Caco-2 (cell line): Measurements from ENCODE around the gene KNDC1. TPM values are rescaled to one million over a fixed set of nuclear protein-coding genes. Genes with fewer than 3 reads are reported as not detected.
A peak's percentile ranks its signal among the peaks of the same experiment; 100 is the strongest.
"Not testable (repeated sequence)": the region's sequence is repeated elsewhere in the genome, so short reads cannot be mapped to it uniquely, and the experiment has no call there.

Source experiments
- Bru-seq: library from RNA; stranded (reverse); fragments of 400-500 nt; gene quantifications from one replicate; lab custom pipeline; 2021; lab: Mats Ljungman, UMichigan
- BruChase-seq, 2 experiments: library from RNA; stranded (reverse); fragments of 400-500 nt; gene quantifications; one replicate each; lab custom pipeline; 2021; lab: Mats Ljungman, UMichigan
- BruUV-seq: library from RNA; stranded (reverse); fragments of 400-500 nt; replicated peaks from 2 replicates; lab custom pipeline; 2021; lab: Mats Ljungman, UMichigan
- CTCF ChIA-PET: fragments of 300-600 bp; sonication (Branson Sonifier 250); formaldehyde crosslinking; loops from one replicate; lab custom pipeline; 2022; ENCODE audit warnings: antibody characterized with exemption; lab: Charles Lee
- POLR2A ChIA-PET: fragments of 300-600 bp; sonication (Branson Sonifier 250); formaldehyde crosslinking; loops from one replicate; lab custom pipeline; 2022; ENCODE audit warnings: antibody characterized with exemption; lab: Charles Lee
- DNase-seq, 2 experiments: peaks; one replicate each; pipeline versions ENCODE4 v3.0.0 to v3.0.0-alpha.2; 2020 to 2022
- H3K27me3 ChIP-seq: replicated peaks from 2 replicates; pipeline ENCODE4 v1.6.0; 2011; ENCODE audit warnings: low read length; ENCODE audit not compliant: control insufficient read depth, insufficient read depth
- H3K36me3 ChIP-seq: 2 replicates; pipeline ENCODE4 v1.5.1; 2011; ENCODE audit warnings: low read length; ENCODE audit not compliant: control insufficient read depth, insufficient read depth
- H3K4me1 ChIP-seq: fragments of 250-450 bp; sonication (Bioruptor Pico); 2 replicates; pipeline ENCODE4 v1.5.1; 2020; ENCODE audit warnings: mild to moderate bottlenecking
- H3K4me3 ChIP-seq: 2 replicates; pipeline ENCODE4 v1.5.1; 2011; ENCODE audit warnings: low read depth, mild to moderate bottlenecking, control low read depth, low read length
- H3K9me3 ChIP-seq: fragments of 250-450 bp; sonication (Bioruptor Pico); 2 replicates; pipeline ENCODE4 v1.5.1; 2020; ENCODE audit warnings: mild to moderate bottlenecking, moderate library complexity
- H3K27ac Mint-ChIP-seq: one replicate; pipeline ENCODE4 v1.8.0; 2022; ENCODE audit warnings: mixed read lengths; ENCODE audit not compliant: unreplicated experiment
- H3K27me3 Mint-ChIP-seq: one replicate; pipeline ENCODE4 v1.8.0; 2022; ENCODE audit warnings: mixed read lengths; ENCODE audit not compliant: insufficient read depth, unreplicated experiment
- H3K36me3 Mint-ChIP-seq: one replicate; pipeline ENCODE4 v1.8.0; 2022; ENCODE audit warnings: mild to moderate bottlenecking, mixed read lengths; ENCODE audit not compliant: insufficient read depth, unreplicated experiment
- H3K4me1 Mint-ChIP-seq: one replicate; pipeline ENCODE4 v1.8.0; 2022; ENCODE audit warnings: low read depth, mixed read lengths; ENCODE audit not compliant: unreplicated experiment
- H3K4me3 Mint-ChIP-seq: one replicate; pipeline ENCODE4 v1.8.0; 2022; ENCODE audit warnings: mild to moderate bottlenecking, moderate library complexity, mixed read lengths; ENCODE audit not compliant: unreplicated experiment
- H3K9me3 Mint-ChIP-seq: one replicate; pipeline ENCODE4 v1.8.0; 2022; ENCODE audit warnings: mixed read lengths; ENCODE audit not compliant: unreplicated experiment
- CTCF ChIP-seq, 2 experiments: fragments of 200-600 bp in 1 of 2; IDR thresholded peaks; 1 replicate in 1 of 2; 2 replicates in 1 of 2; pipeline versions ENCODE4 v1.5.1 to v1.8.0; 2011 to 2022; ENCODE audit warnings: antibody characterized with exemption in 1 of 2, control low read depth in 1 of 2, inconsistent platforms in 1 of 2, low read depth in 1 of 2, low read length in 1 of 2, mild to moderate bottlenecking in 1 of 2, moderate library complexity in 1 of 2; ENCODE audit not compliant: insufficient read depth in 1 of 2, severe bottlenecking in 1 of 2, unreplicated experiment in 1 of 2
- intact Hi-C: fragments of 100-400 bp; cut with micrococcal nuclease; formaldehyde crosslinking; loops from one replicate; pipeline ENCODE4 v1.10.0; 2022; ENCODE audit not compliant: unreplicated experiment
- long read RNA-seq: library from polyadenylated mRNA; stranded (forward); transcript quantifications from one replicate; pipeline ENCODE4 v2.0.0, GENCODE V29; 2022
- total RNA-seq: library from RNA; stranded (reverse); gene quantifications from 2 replicates; pipeline ENCODE4 v1.2.3, GENCODE V29; 2022

KNDC1 gene
- total RNA-seq (1.5 and 3.2 TPM in 2 replicates), Bru-seq, nascent RNA (percentile 28 among the genes with signal in this experiment), BruChase-seq, experiment 1, labeled RNA remaining after a 2-hour chase (percentile 33 among the genes with signal in this experiment), BruChase-seq, experiment 2, labeled RNA remaining after a 6-hour chase (percentile 34 among the genes with signal in this experiment)
- long read RNA-seq, partial matches to known transcripts, result 1 of 1 reads
- long read RNA-seq, other reads (novel, unspliced or antisense), result 0 of 1 reads

GRCh38 chr10:133159950-133160825, at the start of gene KNDC1:
KNDC1 (plus strand) TSS chr10:133160219; CDS start chr10:133160468, 249 bp downstream.
- Histone ChIP-seq H3K4me3 (peak within 1 kb of the TSS; percentile 60), H3K36me3 (no peaks in the 10 kb centered on the region), H3K9me3 (no peaks in the 10 kb centered on the region), H3K4me1 (peaks cover 39% of the 10 kb centered on the region), H3K27me3 (no peaks in the 10 kb centered on the region; the same call in 1 of the 2 replicates)
- no peak for TF ChIP-seq CTCF (IDR thresholded peaks at IDR 0.05; ENCODE audit: insufficient read depth in 1 of 2, low read depth in 1 of 2, low read length in 1 of 2, severe bottlenecking in 1 of 2, unreplicated experiment in 1 of 2)
- Mint-ChIP-seq H3K4me3 (peak within 1 kb of the TSS; percentile 66), H3K9me3 (no peaks in the 10 kb centered on the region), H3K27ac (no peak within 1 kb of the TSS), H3K27me3 (no peaks in the 10 kb centered on the region), H3K36me3 (no peaks in the 10 kb centered on the region), H3K4me1 (no peaks in the 10 kb centered on the region)
- POLR2A ChIA-PET, result no interaction called here
- BruUV-seq, result no TSS peak
- CTCF ChIA-PET, result interaction anchor here (1.6 kb wide), 1 partner anchor 17 kb away, joined by 13 read pairs; no protein-coding TSS in a partner anchor
- DNase-seq, result peak; percentile 51 to 71
- intact Hi-C loops, result no loop called here

- BruUV-seq, result no TSS peak
- no peaks in the 10 kb centered on the region for H3K36me3 Mint-ChIP-seq
- peaks cover 22% of the 10 kb centered on the region for H3K9me3 Mint-ChIP-seq
- H3K27ac Mint-ChIP-seq, result no peak overlapping the region
- H3K4me1 ChIP-seq, result peaks cover 15% of the 10 kb centered on the region
- no peak for TF ChIP-seq CTCF (IDR thresholded peaks at IDR 0.05; ENCODE audit: insufficient read depth in 1 of 2, low read depth in 1 of 2, low read length in 1 of 2, severe bottlenecking in 1 of 2, unreplicated experiment in 1 of 2)
- peaks cover 21% of the 10 kb centered on the region for H3K9me3 ChIP-seq
- H3K4me3 ChIP-seq, result no peak overlapping the region
- H3K36me3 ChIP-seq, result no peaks in the 10 kb centered on the region
- H3K27me3 ChIP-seq, result no peaks in the 10 kb centered on the region
- H3K4me3 Mint-ChIP-seq, result no peak overlapping the region
- CTCF ChIA-PET, result interaction anchor here (1.0 kb wide), 3 partner anchors 14 to 135 kb away, joined by 3 read pairs; no protein-coding TSS in a partner anchor
- intact Hi-C loops, result no loop called here
- peaks cover 7% of the 10 kb centered on the region for H3K4me1 Mint-ChIP-seq
- no peak for DNase-seq
- POLR2A ChIA-PET, result interaction anchor here (0.6 kb wide), 1 partner anchor 226 kb away, joined by 3 read pairs; no protein-coding TSS in a partner anchor
- H3K27me3 Mint-ChIP-seq, result no peaks in the 10 kb centered on the region
Observed at GRCh38 chr10:133110609-133111275, 49.3 kb upstream of the KNDC1 start.

- intact Hi-C loops, H3K36me3 ChIP-seq, H3K27me3 ChIP-seq, POLR2A ChIA-PET, H3K36me3 Mint-ChIP-seq, H3K4me3 Mint-ChIP-seq, H3K27me3 Mint-ChIP-seq, DNase-seq, CTCF ChIA-PET, H3K4me3 ChIP-seq, BruUV-seq, H3K27ac Mint-ChIP-seq, H3K4me1 Mint-ChIP-seq: not testable (repeated sequence)
- peaks cover 18% of the 10 kb centered on the region for H3K9me3 ChIP-seq
- H3K9me3 Mint-ChIP-seq, result peaks cover 20% of the 10 kb centered on the region
- H3K4me1 ChIP-seq, result peaks cover 15% of the 10 kb centered on the region
Observed at GRCh38 chr10:133111640-133112039, 48.4 kb upstream of the KNDC1 start.
